IPS-18c (cell line): Measurements from ENCODE around the gene ATP11C.

Source experiments
- H3K4me3 ChIP-seq: 2 replicates; pipeline ENCODE4 v1.7.0; 2013; ENCODE audit warnings: low read depth, mild to moderate bottlenecking, low read length, moderate library complexity; ENCODE audit not compliant: insufficient read depth
- H3K9me3 ChIP-seq: one replicate; pipeline ENCODE4 v1.6.1; 2013; ENCODE audit warnings: mild to moderate bottlenecking, low read length, moderate library complexity; ENCODE audit not compliant: control insufficient read depth, insufficient read depth

Gene ATP11C

GRCh38 chrX:139787601-139788000 is 145.3 kb downstream of the ATP11C start:
- peaks cover 2% of the 10 kb centered on the region for H3K9me3 ChIP-seq
- H3K4me3 ChIP-seq, result no peak overlapping the region

DNA sequence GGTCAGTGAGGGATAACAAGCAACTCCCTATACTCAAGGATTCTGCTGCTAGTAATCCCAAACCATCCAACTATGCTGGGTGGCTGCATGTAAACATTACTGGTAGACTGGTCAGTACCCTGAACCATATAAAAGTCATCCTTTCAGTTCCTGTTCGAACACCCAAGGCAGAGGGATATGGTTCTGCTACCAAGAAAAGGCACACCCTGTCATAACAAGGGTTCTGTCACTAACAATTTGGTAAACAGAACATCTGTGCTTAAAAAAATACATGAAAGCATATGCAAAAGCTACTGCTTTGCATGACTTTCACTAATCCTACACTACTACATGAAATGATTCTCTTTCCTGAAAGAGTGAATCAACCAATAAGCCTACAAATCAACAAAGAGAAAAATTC is 148.0 kb downstream of the ATP11C start:
- no peak overlapping the region for H3K4me3 ChIP-seq
- peaks cover 2% of the 10 kb centered on the region for H3K9me3 ChIP-seq

GRCh38 chrX:139783959-139784358 is 148.9 kb downstream of the ATP11C start:
- Histone ChIP-seq H3K9me3 (peaks cover 2% of the 10 kb centered on the region), H3K4me3 (no peak overlapping the region)

- no peak overlapping the region for H3K4me3 ChIP-seq
- peaks cover 2% of the 10 kb centered on the region for H3K9me3 ChIP-seq
These were observed 149.8 kb downstream of the ATP11C start for GRCh38 chrX:139783030-139783429.

GRCh38 chrX:139776599-139776998 is 156.3 kb downstream of the ATP11C start:
- no peaks in the 10 kb centered on the region for H3K9me3 ChIP-seq
- H3K4me3 ChIP-seq, result no peak overlapping the region

- peaks cover 2% of the 10 kb centered on the region for H3K9me3 ChIP-seq
- no peak overlapping the region for H3K4me3 ChIP-seq
These were observed 162.5 kb downstream of the ATP11C start for GRCh38 chrX:139770366-139770765.

DNA sequence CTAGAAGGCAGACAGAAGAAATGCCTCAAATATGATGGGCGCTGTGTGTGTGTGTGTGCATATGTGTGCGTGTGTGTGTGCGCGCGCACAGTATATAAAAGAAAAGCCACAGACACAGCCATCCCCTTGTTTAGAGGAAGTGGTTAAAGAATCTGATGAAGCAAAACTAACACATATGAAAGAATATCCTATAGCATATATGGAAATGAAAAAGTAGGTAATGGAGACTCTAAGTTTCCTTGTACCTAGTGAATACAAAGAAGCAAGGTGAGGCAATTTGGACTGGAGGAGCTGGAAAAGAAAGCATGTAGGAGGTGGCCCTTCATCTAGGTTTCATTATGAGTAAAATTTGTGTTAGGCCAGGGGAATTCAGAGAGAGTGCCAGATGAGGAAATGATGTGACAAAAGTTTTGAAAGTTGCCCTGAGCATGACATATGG is 166.3 kb downstream of the ATP11C start:
- peaks cover 2% of the 10 kb centered on the region for H3K9me3 ChIP-seq
- no peak overlapping the region for H3K4me3 ChIP-seq

- Histone ChIP-seq H3K9me3 (peaks cover 5% of the 10 kb centered on the region), H3K4me3 (no peak overlapping the region)
These were observed 170.3 kb downstream of the ATP11C start for GRCh38 chrX:139762400-139763183.

DNA sequence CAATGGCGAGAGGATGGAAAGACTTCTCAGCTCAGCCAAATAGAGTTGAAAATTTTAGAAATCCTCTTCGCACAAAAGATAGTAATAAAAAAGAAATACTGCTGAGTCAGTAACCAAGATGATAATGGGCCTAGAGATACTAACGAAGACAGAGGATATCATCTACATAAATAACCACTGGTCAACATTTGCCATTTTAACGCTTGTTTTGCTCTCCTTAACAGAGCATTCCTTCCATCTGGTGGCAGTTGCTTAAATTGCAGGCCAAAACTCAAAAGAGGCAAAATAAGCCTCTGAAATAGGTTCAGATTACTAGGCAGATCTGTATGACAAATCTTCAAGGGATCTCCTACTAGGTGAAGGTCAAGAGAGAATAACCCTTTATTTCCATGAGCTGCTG is 173.2 kb downstream of the ATP11C start:
- no peak overlapping the region for H3K4me3 ChIP-seq

DNA sequence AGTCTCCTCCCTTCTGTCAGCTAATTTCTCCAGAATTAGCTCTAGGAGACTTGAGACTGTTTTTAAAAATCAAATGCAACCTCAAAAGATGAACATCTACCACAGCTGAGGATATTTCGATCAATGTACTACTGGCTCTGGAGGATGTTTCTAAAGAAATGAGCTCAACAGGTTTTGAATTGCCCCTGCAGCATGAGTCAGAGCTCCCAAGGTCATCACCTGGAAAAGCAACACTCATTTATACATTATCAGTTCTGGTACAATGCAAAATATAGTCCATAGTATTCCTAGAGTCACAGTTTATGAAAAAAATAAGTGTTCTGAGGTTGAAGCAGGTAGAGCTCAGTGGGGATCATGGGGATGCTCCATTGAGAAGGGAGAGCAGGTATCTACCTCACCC is 174.0 kb downstream of the ATP11C start:
- H3K4me3 ChIP-seq, result no peak overlapping the region
- peaks cover 3% of the 10 kb centered on the region for H3K9me3 ChIP-seq

More for the DNA sequence above, 173.2 kb downstream of the ATP11C start:
- peaks cover 3% of the 10 kb centered on the region for H3K9me3 ChIP-seq

DNA sequence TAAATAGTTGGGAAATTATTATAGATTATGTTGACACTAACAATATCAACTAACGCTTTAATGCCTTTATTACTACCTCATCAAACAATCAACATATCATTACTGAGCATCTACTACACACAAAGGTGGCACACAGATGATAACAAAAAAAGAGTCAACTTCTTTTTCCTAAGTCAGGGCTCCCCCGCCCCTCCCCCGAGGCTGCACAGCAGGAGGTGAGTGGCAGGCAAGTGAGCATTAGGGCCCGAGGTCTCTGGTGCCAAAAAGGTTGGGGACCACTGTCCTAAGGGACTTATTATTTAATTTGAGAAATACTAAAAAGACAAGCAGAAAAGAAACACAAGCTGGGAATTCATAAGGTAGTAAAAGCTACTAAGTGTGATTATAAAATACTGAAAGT is 174.6 kb downstream of the ATP11C start:
- Histone ChIP-seq H3K4me3 (no peak overlapping the region), H3K9me3 (peaks cover 3% of the 10 kb centered on the region)

- Histone ChIP-seq H3K9me3 (peaks cover 3% of the 10 kb centered on the region), H3K4me3 (no peak overlapping the region)
These were observed 181.8 kb downstream of the ATP11C start for GRCh38 chrX:139751053-139751452.

DNA sequence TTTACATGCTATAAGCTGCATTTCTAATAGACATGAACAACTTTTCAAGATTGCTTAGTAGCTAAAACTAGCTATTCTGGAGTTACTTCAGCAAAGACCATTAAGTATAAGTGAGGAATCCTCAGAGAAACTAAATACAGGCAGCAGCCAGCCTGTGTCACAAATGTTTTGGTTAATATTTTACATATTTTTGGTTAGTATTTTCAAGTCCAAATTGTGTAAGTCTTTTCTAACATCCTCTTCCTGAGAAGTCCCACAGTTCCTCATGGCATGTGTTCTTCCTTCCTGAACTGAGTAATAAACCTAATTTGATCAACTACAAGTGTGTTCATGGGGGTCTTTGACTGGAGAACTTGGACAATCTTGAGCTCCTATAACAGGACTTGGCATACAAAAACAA is 182.5 kb downstream of the ATP11C start:
- Histone ChIP-seq H3K4me3 (no peak overlapping the region), H3K9me3 (peaks cover 3% of the 10 kb centered on the region)

DNA sequence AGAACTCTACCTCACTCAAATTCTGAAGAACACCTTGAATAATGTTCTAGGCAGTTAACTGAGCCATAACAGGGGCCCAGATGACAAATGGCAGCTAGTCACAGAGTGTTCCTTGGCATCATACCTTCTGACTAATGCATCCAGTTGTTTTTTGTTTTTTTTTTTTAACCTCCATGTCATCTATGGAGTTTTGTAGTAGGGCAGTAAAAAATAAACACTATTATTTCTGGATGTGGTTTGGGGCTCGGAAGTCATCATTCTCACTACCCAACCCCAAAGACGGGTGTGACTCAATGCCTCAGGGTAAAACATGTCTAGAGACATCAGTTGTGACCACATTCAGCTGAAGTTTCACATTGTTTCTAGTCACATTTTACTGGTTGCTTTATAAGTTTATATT is 193.7 kb downstream of the ATP11C start:
- Histone ChIP-seq H3K9me3 (peaks cover 9% of the 10 kb centered on the region), H3K4me3 (no peak overlapping the region)

DNA sequence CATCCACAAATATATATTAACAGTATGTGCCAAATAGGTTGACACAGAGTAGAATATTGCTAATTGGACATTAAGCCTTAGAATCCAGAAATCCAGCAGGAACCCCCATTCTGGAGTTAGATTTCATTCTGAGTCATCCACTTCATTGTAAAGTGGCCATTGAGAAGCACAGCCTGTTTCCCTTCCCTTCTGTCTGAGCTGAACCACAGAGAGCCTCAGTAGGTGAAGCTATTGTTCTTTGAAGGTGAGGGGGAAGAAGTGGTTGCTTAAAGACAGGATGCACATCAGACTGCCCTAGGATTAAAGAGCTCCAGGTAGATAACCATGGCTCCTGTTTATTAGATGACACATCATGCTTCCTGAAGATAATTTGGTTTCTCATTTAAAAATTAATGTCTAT is 194.3 kb downstream of the ATP11C start:
- Histone ChIP-seq H3K9me3 (peaks cover 11% of the 10 kb centered on the region), H3K4me3 (no peak overlapping the region)

GRCh38 chrX:139736151-139736550 is 196.7 kb downstream of the ATP11C start:
- Histone ChIP-seq H3K9me3 (peaks cover 9% of the 10 kb centered on the region), H3K4me3 (no peak overlapping the region)

- H3K4me3 ChIP-seq, result no peak overlapping the region
- peaks cover 6% of the 10 kb centered on the region for H3K9me3 ChIP-seq
These were observed 197.9 kb downstream of the ATP11C start for GRCh38 chrX:139734996-139735395.

DNA sequence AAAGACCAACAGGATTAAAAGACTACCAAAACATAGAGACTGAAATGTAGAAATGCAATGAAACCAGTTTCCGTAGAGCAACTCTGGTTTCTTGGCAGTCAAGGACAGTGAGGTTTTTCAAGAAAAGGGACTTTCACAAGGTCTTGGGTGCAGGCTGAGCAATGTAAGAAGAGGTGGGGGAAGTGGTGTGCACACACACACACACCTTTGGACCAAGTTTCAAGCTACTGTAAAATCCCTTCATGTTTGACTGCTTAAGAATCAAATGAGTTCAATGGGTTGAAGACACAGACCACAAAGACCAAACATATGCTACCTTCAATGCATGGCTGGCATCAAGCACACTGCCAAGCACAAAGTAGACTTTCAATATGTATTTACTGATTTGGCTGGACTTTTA is 207.1 kb downstream of the ATP11C start:
- H3K4me3 ChIP-seq, result no peak overlapping the region

DNA sequence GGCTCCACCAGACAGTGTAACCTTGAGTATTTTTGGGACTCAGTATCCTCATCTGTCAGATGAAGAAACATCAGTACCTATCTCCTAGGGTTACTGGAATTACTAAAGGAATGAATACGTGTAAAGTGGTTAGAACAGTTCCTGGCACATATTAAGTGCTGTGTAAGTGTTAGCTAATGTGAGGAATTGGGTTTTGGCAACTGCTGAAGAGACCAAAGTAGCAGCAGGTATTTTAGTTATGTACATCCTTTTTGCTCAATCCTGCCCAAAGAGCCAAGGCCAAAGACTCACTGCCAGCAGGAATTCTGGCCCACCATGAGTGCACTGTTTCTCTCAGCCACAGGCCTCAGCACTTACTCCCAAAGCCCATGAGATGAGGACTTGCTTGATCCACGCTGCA is 208.2 kb downstream of the ATP11C start:
- Histone ChIP-seq H3K4me3 (no peak overlapping the region), H3K9me3 (peaks cover 5% of the 10 kb centered on the region)

More for the DNA sequence above, 207.1 kb downstream of the ATP11C start:
- H3K9me3 ChIP-seq, result peaks cover 2% of the 10 kb centered on the region
